ENCODE measurements around the gene NECAB3. TPM values are rescaled to one million over a fixed set of nuclear protein-coding genes. Genes with fewer than 3 reads are reported as not detected.
"Not testable (repeated sequence)": the region's sequence is repeated elsewhere in the genome, so short reads cannot be mapped to it uniquely, and the experiment has no call there.

The NECAB3 gene, protein sequence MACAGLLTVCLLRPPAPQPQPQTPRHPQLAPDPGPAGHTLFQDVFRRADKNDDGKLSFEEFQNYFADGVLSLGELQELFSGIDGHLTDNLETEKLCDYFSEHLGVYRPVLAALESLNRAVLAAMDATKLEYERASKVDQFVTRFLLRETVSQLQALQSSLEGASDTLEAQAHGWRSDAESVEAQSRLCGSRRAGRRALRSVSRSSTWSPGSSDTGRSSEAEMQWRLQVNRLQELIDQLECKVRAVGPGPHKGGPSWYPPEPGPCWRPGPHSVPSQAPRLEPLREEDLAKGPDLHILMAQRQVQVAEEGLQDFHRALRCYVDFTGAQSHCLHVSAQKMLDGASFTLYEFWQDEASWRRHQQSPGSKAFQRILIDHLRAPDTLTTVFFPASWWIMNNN
- total RNA-seq (ENCODE audit: insufficient read depth, low replicate concordance): 15.6 TPM

DNA sequence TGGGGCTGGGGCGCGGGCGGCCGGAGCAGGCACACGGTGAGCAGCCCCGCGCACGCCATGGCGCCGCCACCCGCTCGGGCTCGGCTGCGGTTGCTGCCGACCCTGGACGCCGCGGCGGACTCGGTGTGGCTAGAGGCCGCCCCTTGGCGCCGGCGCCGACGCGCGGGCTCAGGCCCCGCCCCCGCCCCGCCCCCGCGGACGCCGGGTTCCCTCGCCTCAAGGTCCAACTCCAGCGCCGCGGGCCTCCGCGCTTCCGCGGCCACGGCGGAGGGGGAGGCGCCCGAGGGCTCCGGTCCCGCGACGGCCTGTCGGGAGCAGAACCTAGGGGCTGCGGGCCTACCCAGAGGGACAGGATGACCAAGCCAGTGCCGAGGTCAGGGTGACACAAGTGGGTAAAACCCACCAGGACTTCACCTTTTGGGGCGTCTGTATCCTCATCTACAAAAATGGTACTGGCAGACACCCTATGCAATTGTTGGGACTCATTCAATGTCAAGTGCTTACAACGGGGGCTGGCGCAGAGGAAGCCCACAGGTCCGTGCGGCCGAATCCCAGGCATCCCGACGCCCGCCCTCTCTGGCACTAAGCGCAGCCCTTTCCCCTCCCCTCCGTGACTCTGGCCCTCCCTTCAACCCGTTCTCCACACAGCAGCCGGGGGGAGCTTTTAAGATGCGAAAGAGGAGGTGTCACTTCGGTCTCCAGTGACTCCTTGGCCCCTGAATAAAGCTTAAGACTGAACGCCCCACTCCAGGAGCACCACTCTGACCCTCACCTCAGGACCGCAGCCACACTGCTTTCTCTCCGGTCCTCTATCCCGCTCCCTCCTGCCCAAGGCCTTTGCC, at the start of gene NECAB3:
TSS of gene NECAB3 (minus strand) at position 135 of the 842 bp plus-strand sequence. CDS start at position 59, 76 bp downstream.
- peak; percentile 86 for DNase-seq (ENCODE audit: low spot score)

DNA sequence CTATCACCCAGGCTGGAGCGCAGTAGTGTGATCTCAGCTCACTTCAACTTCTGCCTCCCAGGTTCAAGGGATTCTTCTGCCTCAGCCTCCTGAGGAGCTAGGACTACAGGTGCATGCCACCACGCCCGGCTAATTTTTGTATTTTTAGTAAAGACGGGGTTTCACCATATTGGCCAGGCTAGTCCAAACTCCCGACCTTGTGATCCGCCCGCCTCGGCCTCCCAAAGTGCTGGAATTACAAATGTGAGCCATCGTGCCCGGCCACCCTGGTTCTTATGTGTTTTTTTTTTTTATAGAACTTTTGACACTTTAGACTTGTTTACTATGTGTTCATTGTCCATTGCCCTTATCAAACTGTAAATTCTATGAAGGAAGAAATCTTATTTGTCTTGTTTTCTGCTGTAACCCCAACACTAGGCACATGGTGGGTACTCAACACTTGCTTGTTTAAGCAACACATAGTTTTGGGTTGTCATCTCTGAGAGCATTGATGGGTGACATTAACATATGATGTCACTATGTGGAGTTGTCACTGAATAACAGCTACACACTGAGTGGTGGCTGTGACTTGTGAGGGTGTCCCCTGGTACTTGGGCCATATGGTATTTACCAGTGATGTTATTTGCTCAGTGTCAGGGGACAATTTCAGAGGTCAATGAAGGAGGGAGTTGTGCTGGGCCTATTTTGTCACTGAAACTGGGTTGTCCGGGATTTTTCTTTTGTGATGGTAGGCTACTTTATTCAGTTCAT, 47.3 kb upstream of the NECAB3 start:
- DNase-seq (ENCODE audit: low spot score): no peak

DNA sequence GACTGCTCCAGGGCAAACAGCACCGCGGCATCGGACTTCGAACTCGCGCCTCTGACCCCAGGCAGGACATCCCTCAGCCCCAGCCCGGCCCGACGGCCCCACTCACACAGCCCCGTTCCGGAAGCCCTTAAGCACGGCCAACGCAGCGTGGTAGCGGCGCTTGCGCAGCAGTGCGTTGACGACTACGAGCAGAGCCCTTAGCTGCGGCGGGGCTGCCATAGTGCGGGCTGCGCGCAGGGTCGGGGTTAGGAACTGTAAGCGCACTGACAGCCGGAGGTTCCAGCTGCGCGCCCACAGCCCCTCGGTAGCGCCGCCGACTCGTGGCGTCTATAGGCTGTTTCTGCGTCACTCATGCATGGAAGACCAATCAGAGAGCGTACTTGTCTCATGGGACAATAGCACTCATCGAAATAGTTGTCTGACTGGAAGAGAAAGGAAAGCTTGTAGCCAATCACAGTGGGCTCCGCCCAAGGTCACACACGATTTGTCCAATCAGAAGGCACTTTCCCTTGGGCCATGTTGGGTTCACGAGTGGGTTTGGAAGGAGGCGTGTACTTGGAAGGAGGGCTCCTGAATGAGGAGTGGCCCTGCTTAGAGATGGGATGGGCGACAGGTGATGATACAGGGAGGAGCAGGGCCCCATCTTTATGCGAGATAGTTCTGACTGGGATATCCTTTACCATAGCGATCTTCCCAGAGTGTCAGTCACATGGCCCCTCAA, 45.9 kb upstream of the NECAB3 start, which contains the start of gene PXMP4:
TSS of gene PXMP4 (minus strand) at position 322 of the 721 bp plus-strand sequence. CDS start at position 219, 103 bp downstream.
- DNase-seq (ENCODE audit: low spot score): peak; percentile 99

DNA sequence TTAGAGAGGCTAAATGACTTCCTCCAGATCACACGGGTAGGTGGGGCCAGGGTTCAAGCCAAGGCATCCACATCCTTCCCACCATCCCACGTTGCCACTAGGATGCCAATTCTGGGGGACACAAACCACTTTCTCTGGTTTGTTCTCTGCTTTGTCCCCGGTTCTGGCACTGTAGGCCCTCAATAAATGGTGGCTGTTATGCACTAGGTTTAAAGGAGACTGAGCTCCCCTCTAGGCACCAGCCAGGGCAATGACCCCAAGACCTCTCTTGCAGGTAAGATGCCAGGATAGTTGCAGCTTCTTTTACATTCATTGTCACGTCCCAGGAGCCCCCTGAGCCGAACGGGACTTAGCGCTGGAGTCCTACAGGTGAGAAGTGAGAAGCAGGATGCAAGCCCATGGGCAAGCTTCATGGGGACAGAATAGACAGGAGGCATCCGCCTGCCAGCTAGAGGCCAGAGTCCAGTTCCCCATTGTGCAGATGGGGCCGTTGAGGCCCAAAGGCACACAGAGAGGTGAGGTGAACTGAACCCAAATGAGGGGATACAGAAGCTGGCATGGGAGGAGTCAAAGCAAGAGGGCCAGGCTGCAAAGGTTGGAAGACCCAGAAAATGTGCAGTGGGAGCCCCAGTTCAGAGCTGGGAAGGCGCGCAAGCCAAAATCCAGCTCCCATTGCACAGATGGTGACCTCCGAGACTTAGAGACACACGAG, 45.2 kb upstream of the NECAB3 start:
- DNase-seq (ENCODE audit: low spot score): no peak

DNA sequence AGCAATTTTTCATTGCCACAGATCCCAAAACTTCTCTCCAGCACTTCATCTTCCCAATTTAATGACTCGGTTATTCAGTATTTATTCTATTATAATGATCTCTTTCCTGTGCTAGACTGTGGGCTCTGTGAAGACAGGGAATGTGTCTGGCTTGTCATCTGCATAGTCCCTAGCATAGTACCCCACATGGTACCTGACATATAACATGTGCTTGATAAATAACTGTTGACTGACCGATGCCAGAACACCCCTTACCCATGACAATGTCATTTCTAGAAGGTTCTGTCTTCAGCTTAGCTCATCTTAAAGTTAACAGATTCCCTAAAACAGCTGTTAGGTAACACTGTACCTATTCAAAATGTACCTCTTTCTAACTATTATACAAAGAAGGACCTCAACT, 42.3 kb upstream of the NECAB3 start:
- no peak for DNase-seq (ENCODE audit: low spot score)

DNA sequence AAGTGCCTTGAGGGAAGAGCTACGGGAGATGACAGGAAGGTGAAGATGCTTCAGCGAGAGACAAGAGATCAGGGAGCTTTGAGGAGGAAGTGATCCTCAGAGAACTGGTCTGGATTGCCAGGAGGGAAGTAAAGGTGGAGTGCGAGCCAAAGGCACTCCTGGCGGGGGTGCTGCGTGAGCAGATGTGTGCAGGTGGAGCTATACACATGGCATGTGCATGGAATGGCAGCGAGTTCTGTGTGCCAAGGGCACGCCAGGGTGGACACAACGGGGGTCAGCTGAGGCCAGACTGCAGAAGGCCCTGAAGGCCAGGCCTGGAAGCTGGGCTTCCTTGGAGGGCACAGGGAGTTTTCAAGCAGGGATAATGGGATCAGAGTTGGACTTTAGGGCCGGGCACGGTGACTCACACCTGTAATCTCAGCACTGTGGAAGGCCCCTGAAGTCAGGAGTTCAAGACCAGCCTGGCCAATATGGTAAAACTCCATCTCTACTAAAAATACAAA, 39.7 kb upstream of the NECAB3 start:
- DNase-seq (ENCODE audit: low spot score): no peak

DNA sequence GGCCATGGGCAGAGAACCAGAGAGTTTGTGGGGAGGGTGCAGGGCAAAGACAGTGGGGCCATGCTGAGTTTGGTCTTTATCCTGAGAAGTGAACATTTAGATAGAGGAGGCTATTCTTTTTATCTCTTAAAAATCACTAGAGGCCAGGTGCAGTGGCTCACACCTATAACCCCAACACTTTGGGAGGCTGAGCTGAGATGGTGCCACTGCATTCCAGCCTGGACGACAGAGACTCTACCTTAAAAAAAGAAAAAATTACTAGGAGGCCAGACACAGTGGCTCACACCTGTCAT, 37.2 kb upstream of the NECAB3 start:
- no peak for DNase-seq (ENCODE audit: low spot score)

DNA sequence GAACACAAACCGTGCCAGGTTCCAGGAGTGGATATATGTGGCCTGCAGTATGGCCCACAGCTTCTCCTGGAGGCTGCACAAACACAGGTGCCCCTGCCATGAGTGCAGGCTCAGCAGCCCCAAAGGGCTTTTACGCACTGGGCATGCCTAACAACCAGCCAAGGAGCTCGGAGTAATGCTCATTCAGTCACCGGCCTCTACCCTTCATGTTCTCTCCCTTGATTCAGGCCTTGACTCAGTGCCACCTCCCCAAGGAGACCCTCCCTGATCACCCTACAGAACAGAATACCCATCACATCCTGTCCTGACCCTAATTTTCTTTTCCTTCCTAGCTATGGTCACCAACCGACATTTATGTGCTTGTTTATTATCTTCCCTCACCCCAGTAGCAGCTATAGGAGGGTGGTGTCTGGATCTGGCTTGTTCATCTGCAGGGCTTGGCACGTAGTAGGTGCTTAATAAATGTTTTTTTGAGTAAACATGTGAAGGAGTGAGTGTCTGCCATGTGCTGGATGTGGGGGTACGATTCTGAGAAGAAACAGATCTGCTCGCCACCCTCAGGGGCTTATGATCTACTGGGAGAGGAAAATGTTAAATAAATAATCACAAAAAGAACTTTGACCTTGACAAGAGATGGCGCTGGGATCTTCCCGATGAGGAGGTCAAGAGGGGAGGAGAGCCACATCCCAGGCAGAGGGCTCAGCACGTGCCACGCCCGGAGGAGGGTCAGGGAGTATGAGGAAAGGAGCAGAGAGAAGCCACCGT, 36.6 kb upstream of the NECAB3 start:
- no peak for DNase-seq (ENCODE audit: low spot score)

DNA sequence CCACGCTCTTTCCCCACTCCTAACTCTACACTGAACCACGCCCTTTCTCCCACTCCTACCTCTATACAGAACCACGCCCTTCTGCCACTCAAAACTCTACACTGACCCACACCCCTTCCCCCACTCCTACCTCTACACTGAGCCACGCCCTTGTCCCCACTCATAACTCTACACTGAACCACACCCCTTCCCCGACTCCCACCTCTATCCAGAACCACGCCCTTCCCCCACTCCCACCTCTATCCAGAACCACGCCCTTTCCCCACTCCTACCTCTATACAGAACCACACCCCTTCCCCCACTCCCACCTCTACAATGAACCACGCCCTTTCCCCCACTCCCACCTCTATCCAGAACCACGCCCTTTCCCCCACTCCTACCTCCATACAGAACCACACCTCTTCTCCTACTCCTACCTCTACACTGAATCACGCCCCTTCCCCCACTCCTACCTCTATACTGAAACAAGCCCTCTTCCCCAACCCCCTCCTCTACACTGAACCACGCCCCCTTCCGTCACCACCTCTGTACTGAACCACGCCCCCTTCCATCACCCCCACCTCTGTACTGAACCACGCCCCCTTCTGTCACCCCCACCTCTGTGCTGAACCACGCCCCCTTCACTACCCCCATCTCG, 35.8 kb upstream of the NECAB3 start:
- no peak for DNase-seq (ENCODE audit: low spot score)

DNA sequence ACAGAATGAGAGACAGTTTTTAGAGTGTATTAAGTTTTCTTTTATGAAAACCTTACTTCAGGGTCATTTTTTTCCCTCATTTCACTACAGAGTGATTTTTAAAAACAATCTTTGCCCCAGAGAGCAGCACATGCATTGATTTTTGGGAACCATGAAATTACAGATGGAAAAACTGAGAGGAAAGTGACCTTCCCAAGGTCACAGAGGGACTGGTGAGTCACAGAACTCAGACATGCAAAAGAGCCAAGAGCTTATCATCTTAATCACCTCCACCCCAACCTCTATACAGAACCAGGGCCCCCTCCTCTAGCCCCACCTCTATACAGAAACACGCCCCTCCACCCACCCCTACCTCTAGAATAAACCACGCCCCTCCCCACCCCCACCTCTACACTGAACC, 35.2 kb upstream of the NECAB3 start:
- no peak for DNase-seq (ENCODE audit: low spot score)

DNA sequence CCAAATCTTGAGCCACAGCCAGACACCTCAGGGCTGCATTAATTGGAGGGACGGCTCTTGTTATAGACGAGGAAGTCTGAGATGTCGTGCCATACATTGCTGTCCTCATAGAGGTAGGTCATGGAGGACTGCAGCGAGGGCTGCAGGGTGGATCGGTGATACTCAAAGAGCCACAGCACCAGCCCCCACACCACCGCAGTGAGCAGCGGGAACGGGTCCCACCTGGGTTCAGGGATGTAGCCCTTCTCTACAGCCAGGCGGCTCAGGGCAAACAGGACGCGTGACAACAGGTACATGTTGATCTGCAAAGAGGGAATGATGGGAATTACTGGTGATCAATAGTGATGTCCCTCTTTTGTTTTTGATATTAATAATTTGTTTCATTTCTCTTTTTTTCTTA, 33.4 kb upstream of the NECAB3 start:
- no peak for DNase-seq (ENCODE audit: low spot score)

DNA sequence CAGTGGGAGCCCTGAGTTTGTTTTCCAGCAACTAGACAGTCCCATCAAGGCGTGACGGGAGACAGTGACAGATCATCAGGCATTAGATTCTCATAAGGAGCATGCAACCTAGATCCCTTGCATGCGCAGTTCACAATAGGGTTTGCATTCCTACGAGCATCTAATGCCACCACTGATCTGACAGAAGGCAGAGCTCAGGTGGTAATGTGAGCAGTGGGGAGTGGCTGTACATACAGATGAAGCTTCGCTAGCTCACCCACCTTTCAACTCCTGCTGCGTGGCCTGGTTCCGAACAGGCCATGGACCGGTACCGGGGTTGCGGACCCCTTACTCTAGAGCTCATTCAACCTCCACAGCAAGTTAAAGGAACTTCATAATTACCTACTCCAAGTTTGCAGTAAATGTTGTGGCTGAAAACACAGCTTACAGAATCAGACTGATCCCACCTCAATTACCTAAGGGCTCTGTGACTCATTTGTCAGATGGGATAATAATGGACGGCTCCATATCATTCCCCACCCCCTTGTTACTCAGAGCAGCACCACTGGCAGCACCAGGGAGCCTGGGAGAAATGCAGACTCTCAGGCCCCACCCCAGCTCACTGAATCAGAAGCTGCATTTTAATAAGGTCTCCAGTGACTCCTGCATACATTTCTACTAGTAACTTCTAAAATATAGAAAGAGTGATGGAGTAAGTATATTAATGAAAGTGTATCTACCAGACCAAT, 30.1 kb upstream of the NECAB3 start:
- no peak for DNase-seq (ENCODE audit: low spot score)

DNA sequence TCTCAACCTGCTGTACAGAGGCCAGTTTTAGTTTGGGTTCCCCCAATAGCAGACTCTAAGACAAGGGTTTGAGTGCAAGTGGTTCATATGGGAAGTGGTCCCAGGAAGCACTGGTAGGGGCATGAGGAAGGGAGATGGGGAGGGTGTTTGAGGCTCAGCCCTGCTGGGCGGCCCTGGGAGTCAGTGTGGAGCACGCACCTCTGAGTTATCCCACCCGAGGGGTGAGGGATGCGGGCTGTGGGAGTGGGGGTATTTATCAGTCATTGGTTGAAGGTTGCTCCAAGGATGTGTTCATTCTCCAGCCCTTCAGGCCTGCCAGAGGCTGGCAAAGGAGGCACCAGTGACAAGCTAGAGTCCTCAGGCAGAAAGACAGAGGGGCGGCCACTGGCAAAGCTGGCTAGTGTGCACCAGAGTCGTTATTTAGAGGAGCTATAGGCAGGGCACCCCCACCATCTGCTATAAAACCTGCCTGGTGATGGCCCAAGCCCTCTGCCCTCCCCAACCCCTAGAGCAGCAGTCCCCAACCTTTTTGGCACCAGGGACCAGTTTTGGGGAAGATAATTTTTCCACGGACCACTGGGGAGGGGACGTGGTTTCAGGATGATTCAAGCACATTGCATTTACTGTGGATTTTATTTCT, 29.4 kb upstream of the NECAB3 start:
- no peak for DNase-seq (ENCODE audit: low spot score)

DNA sequence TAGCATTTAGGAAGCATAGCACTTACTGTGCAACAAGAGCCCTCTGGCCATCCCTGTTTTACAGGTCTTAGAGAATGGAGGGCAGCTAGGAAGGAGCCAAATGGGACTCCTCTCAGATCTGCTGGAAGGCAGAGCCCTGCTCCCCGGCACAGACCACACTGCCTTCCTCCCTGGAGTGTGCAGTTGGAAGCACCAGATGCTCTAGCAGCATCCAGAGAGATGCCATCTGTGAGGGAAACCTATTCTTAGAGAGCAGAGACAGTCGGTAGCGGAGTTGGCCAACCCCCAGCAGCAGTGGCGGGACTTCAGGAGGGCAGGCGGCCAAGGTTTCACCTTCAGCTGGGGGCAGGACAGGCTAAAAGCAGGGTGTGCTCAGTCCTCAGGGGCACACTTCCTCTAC, 28.6 kb upstream of the NECAB3 start:
- DNase-seq (ENCODE audit: low spot score): no peak

DNA sequence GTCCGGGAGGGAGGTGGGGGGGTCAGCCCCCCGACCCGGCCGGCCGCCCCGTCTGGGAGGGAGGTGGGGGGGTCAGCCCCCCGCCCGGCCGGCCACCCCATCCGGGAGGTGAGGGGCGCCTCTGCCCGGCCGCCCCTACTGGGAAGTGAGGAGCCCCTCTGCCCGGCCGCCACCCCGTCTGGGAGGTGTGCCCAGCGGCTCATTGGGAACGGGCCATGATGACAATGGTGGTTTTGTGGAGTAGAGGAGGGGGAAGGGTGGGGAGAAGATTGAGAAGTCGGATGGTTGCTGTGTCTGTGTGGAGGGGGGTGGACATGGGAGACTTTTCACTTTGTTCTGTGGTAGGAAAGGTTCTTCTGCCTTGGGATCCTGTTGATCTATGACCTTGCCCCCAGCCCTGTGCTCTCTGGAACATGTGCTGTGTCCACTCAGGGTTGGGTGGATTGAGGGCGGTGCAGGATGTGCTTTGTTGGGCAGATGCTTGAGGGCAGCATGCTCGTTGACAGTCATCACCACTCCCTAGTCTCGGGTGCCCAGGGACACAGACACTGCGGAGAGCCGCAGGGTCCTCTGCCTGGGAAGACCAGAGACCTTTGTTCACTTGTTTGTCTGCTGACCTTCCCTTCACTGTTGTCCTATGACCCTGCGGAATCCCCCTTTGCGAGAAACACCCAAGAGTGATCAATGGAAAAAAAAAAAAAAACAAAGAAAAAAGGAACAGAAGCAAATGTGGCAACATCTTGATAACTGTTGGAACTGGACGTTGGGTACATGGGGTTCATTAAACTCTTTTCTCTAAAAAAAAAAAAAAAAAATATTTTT, 27.6 kb upstream of the NECAB3 start:
- DNase-seq (ENCODE audit: low spot score): no peak

DNA sequence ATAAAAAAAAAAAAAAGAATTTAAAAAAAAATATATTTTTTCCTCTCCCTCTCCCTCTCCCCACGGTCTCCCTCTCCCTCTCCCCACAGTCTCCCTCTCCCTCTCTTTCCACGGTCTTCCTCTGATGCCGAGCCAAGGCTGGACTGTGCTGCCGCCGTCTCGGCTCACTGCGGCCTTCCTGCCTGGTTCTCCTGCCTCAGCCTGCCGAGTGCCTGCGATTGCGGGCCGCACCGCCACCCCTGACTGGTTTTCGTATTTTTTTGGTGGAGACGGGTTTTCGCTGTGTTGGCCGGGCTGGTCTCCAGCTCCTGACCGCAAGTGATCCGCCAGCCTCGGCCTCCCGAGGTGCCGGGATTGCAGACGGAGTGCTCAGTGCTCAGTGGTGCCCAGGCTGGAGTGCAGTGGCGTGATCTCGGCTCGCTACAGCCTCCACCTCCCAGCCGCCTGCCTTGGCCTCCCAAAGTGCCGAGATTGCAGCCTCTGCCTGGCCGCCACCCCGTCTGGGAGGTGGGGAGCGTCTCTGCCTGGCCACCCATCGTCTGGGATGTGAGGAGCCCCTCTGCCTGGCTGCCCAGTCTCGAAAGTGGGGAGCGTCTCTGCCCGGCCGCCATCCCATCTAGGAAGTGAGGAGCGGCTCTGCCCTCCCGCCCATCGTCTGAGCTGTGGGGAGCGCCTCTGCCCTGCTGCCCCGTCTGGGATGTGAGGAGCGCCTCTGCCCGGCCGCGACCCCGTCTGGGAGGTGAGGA, 26.6 kb upstream of the NECAB3 start:
- DNase-seq (ENCODE audit: low spot score): not testable (repeated sequence)
